ENCODE results near the gene ROR1.

ROR1 gene

DNA sequence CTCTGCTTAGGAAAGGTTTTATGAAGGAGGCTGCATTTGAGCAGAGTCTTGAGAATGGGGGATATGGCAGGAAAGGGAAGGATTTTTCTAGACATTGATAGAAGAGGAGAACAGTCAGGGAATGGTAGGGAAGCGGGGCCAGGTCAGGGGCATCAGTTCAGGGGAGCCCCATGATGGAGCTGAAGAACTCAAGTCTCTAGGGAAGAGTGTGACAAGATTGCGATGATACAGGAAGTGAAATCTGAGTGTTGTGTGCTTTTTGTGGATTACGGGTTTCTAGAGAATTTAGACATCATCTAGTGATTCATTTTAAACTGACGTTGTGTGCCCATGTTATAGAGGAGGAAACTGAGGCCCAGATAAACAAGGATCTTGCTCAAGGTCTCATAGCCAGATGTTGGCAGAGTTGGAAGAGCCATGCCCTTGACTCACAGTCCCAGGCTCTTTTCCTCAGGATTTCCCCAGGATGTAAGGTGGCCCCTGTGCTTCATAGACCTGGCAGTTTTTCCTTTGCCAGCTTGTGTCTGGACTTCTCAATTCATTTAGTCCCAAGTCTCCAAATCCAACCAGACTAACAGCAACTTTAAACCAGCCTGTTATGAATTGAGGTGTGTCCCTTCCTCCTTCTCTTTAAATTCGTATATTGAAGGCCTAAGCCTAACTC is 130.3 kb downstream of the ROR1 start:
- H3K27me3 ChIP-seq: no peaks in the 10 kb centered on the region
- H3K9me3 ChIP-seq: no peaks in the 10 kb centered on the region

DNA sequence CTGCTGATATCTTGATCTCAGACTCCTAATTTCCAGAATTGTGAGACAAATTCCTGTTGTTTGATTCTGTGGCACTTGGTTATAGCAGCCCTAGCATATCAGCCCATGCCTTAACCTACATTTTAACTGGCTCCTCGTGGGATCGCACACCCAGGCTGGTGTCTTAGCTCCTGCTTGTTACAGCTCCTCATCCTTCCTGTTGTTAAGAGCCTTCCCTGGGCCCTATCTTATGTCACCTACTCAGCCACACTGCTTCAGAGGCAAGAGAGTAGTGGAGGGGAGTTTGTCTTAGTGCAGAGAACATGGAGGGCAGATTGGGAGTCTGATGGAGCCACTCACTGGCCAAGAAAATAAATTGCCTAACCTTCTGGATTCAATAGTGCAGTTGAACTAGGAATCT is 131.0 kb downstream of the ROR1 start:
- no peaks in the 10 kb centered on the region for H3K27me3 ChIP-seq
- no peak overlapping the region for H3K4me3 ChIP-seq (ENCODE audit: low read depth, low read length)
- no peak for DNase-seq
- H3K9me3 ChIP-seq: no peaks in the 10 kb centered on the region
- H3K4me1 ChIP-seq: no peaks in the 10 kb centered on the region; the same call in 1 of the 2 replicates
- TF ChIP-seq, protein P1, sequence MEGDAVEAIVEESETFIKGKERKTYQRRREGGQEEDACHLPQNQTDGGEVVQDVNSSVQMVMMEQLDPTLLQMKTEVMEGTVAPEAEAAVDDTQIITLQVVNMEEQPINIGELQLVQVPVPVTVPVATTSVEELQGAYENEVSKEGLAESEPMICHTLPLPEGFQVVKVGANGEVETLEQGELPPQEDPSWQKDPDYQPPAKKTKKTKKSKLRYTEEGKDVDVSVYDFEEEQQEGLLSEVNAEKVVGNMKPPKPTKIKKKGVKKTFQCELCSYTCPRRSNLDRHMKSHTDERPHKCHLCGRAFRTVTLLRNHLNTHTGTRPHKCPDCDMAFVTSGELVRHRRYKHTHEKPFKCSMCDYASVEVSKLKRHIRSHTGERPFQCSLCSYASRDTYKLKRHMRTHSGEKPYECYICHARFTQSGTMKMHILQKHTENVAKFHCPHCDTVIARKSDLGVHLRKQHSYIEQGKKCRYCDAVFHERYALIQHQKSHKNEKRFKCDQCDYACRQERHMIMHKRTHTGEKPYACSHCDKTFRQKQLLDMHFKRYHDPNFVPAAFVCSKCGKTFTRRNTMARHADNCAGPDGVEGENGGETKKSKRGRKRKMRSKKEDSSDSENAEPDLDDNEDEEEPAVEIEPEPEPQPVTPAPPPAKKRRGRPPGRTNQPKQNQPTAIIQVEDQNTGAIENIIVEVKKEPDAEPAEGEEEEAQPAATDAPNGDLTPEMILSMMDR (IDR thresholded peaks at IDR 0.05; ENCODE audit: low read depth, low read length): no peak
- H3K36me3 ChIP-seq: no peaks in the 10 kb centered on the region

More for the DNA sequence above, 130.3 kb downstream of the ROR1 start:
- H3K4me1 ChIP-seq: no peaks in the 10 kb centered on the region; the same call in 1 of the 2 replicates
- H3K36me3 ChIP-seq: no peaks in the 10 kb centered on the region
- no peak overlapping the region for H3K4me3 ChIP-seq (ENCODE audit: low read depth, low read length)
- DNase-seq: no peak
- TF ChIP-seq, protein P1 (IDR thresholded peaks at IDR 0.05; ENCODE audit: low read depth, low read length): no peak

DNA sequence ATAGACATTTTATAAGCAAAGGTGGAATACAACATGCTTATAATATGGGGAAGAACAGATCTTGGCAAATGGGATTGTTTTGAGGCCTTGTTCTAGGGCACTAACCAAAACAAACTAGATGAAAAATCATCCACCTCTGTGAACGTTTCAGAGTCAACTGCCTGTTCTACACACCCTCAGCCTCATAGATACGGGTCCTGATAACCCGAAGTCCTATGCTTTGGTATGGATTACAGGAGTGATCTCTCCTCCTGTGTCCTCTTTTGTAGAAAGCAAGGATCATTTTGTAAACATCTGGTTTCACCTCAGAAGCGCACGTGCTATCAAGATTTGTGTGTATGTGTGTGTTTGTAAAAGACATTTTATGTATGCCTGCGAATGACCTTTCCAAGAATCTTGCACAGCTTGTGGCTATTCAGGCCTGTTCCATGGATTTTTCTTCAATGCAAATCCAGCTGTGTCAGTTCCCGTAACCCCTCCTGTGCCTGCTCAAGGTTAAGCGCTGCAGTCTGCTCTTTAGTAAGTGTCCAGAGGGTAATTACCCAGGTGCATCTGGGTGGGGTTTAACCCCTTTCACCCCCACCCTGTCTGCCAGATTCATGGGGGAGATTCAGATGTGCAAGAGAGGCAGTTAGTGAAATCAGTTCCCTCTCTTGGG is 132.4 kb downstream of the ROR1 start:
- H3K4me1 ChIP-seq: no peaks in the 10 kb centered on the region; the same call in 1 of the 2 replicates
- H3K9me3 ChIP-seq: no peaks in the 10 kb centered on the region
- DNase-seq: no peak
- H3K36me3 ChIP-seq: no peaks in the 10 kb centered on the region
- no peaks in the 10 kb centered on the region for H3K27me3 ChIP-seq
- H3K4me3 ChIP-seq (ENCODE audit: low read depth, low read length): no peak overlapping the region
- TF ChIP-seq, protein P1 (IDR thresholded peaks at IDR 0.05; ENCODE audit: low read depth, low read length): no peak

DNA sequence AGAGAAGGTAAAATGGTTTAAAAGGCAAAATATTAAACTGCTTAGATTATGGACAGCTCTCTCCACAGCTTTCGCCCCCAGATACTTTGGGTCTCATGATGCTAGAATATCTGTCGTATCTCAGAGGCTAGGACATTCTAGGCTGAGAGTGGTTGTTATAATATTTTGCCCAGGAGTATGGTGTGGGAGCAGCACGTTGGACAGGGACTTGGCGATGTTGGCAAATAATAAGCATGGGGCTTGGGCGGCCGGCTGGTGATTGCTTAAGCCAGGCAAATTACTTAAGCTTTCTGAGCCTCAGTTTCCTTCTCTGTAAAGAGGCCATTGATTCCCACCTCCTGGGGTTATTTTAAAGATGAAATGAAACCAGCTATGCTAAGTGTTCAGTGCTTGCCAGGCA is 133.2 kb downstream of the ROR1 start:
- no peaks in the 10 kb centered on the region; the same call in 1 of the 2 replicates for H3K4me1 ChIP-seq
- H3K9me3 ChIP-seq: no peaks in the 10 kb centered on the region
- no peaks in the 10 kb centered on the region for H3K27me3 ChIP-seq
- H3K4me3 ChIP-seq (ENCODE audit: low read depth, low read length): no peak overlapping the region
- TF ChIP-seq, protein P1 (IDR thresholded peaks at IDR 0.05; ENCODE audit: low read depth, low read length): no peak
- no peak for DNase-seq
- no peaks in the 10 kb centered on the region for H3K36me3 ChIP-seq

DNA sequence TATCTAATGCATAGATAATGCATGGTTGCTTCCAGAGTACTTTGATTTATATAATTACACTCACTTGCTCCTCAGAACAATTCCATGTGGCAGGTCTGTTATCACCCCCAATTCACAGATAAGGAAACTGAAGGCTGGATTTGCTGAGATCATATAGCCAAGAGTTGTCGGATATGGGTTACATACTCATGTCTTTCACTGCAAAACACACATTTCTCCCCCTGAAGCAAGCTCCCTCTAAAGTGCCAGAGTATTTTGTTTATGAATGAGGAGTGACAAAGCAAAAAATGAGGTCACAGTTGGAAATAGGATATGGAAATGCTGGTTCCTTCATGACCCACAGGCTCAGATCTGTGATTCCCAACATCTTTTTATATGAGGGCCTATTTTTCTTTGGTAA is 134.2 kb downstream of the ROR1 start:
- H3K36me3 ChIP-seq: no peaks in the 10 kb centered on the region
- H3K27me3 ChIP-seq: no peaks in the 10 kb centered on the region
- TF ChIP-seq, protein P1 (IDR thresholded peaks at IDR 0.05; ENCODE audit: low read depth, low read length): no peak
- H3K9me3 ChIP-seq: no peaks in the 10 kb centered on the region
- no peak for DNase-seq
- H3K4me1 ChIP-seq: no peaks in the 10 kb centered on the region; the same call in 1 of the 2 replicates
- H3K4me3 ChIP-seq (ENCODE audit: low read depth, low read length): no peak overlapping the region

DNA sequence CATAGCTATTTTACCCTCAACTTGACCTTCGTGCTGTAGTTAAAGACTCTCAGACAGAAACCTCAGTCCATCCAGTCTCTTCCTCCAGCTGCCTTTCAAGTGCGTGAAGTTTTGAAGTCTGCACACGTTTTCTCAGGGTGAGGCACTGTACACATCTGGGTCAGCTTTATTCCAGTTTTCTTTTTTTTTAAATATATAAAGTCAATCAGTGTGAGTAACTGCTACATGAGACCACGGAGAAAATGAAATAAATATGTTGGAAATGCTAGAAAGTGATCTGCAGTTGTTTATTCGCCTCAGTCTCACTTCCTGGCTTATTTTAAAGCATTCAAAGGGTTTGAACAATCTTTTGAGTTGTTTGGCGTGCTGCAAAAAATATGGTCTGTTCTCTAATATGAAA is 135.7 kb downstream of the ROR1 start:
- TF ChIP-seq, protein P1 (IDR thresholded peaks at IDR 0.05; ENCODE audit: low read depth, low read length): no peak
- Histone ChIP-seq H3K36me3 (no peaks in the 10 kb centered on the region), H3K9me3 (no peaks in the 10 kb centered on the region), H3K4me3 (ENCODE audit: low read depth, low read length) (no peak overlapping the region), H3K27me3 (no peaks in the 10 kb centered on the region), H3K4me1 (no peaks in the 10 kb centered on the region)
- no peak for DNase-seq
